Germinal center (tissue), 1 donor: ENCODE measurements around the gene FRMD1.

ENCODE experiments used
- DNase-seq: peaks from one replicate; pipeline ENCODE4 v3.0.0; 2012; ENCODE audit warnings: mixed read lengths, low spot score

FRMD1 gene

GRCh38 chr6:168111911-168112310 lies 32.9 kb upstream of the FRMD1 start:
- DNase-seq, result no peak

GRCh38 chr6:168110437-168110836 lies 31.4 kb upstream of the FRMD1 start:
- no peak for DNase-seq

GRCh38 chr6:168109171-168109570 lies 30.2 kb upstream of the FRMD1 start:
- DNase-seq, result no peak

GRCh38 chr6:168107191-168107983 lies 28.4 kb upstream of the FRMD1 start:
- no peak for DNase-seq

- no peak for DNase-seq
These were observed 27.6 kb upstream of the FRMD1 start for GRCh38 chr6:168106633-168107005.

GRCh38 chr6:168105813-168106632 lies 27.0 kb upstream of the FRMD1 start:
- DNase-seq, result no peak

- DNase-seq, result no peak
These were observed 25.6 kb upstream of the FRMD1 start for GRCh38 chr6:168104636-168105035.

GRCh38 chr6:168103050-168103830 lies 24.2 kb upstream of the FRMD1 start:
- no peak for DNase-seq

GRCh38 chr6:168102315-168102985 lies 23.4 kb upstream of the FRMD1 start:
- no peak for DNase-seq

- no peak for DNase-seq
These were observed 22.7 kb upstream of the FRMD1 start for GRCh38 chr6:168101590-168102314.

GRCh38 chr6:168100803-168101589 lies 22.0 kb upstream of the FRMD1 start:
- no peak for DNase-seq

GRCh38 chr6:168100011-168100802 lies 21.2 kb upstream of the FRMD1 start:
- no peak for DNase-seq

GRCh38 chr6:168099201-168100010 lies 20.4 kb upstream of the FRMD1 start:
- no peak for DNase-seq

GRCh38 chr6:168098431-168098861 lies 19.4 kb upstream of the FRMD1 start:
- no peak for DNase-seq

GRCh38 chr6:168097621-168098430 lies 18.8 kb upstream of the FRMD1 start:
- no peak for DNase-seq

GRCh38 chr6:168097221-168097620 lies 18.2 kb upstream of the FRMD1 start:
- no peak for DNase-seq

GRCh38 chr6:168096271-168096764 lies 17.3 kb upstream of the FRMD1 start:
- no peak for DNase-seq
